Mesodermal cell (in vitro differentiated cells): Measurements from ENCODE around the gene C1orf35.
"Not testable (repeated sequence)": the region's sequence is repeated elsewhere in the genome, so short reads cannot be mapped to it uniquely, and the experiment has no call there.

Experiments used
- H3K27ac ChIP-seq: 2 replicates; pipeline ENCODE4 v1.7.0; 2013; ENCODE audit warnings: mild to moderate bottlenecking, low read depth, low read length, moderate library complexity; ENCODE audit not compliant: severe bottlenecking
- H3K36me3 ChIP-seq: 2 replicates; pipeline ENCODE4 v1.7.1; 2013; ENCODE audit warnings: mild to moderate bottlenecking, low read length, moderate library complexity; ENCODE audit not compliant: control insufficient read depth, insufficient read depth
- H3K4me1 ChIP-seq: one replicate; pipeline ENCODE4 v1.7.1; 2013; ENCODE audit warnings: mild to moderate bottlenecking, low read length; ENCODE audit not compliant: insufficient read depth, control insufficient read depth, poor library complexity, severe bottlenecking
- H3K4me3 ChIP-seq: 2 replicates; pipeline ENCODE4 v1.7.0; 2013; ENCODE audit warnings: low read length, control low read depth, mild to moderate bottlenecking; ENCODE audit not compliant: insufficient read depth, poor library complexity, severe bottlenecking; ENCODE audit errors: extremely low read depth
- H3K9me3 ChIP-seq: 2 replicates; pipeline ENCODE4 v1.7.1; 2013; ENCODE audit warnings: mild to moderate bottlenecking, low read length, moderate library complexity; ENCODE audit not compliant: control insufficient read depth
- WGBS, 2 experiments: methylation state at CpG; one replicate each; pipeline ENCODE4 v1.1.5; 2013; ENCODE audit warnings: missing lambda C conversion rate in 2 of 2; ENCODE audit not compliant: insufficient coverage in 2 of 2; 5-methylcytosine and 5-hydroxymethylcytosine counted together

C1orf35 gene

DNA sequence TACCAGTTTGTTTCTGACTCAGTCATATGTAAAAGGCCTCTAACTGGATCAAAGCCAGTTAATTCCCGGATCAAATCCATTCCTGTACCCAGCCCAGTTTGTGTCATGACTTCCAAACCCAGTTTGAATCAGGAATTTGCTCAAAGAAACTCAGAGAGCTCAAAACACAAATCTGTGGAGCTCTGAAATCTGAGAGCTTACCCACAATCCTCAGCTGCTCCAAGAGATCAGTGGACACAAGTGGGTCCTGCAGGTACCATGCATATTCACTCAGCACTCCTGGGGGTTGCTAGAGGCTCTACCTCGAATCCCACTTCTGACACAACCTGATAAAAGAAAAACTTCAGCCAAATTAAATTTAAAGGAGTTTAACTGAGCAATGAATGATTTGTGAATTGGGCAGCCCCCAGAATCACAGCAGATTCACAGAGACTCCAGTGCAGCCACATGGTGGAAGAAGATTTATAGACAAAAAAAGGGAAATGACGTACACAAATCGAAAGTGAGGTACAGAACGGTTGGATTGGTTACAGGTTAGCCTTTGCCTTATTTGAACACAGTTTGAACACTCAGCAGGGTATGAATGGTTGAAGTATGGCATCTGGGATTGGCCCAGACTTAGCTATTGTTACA lies 17.8 kb upstream of the C1orf35 start:
- Histone ChIP-seq H3K4me3 (no peak overlapping the region), H3K4me1 (no peaks in the 10 kb centered on the region)
- 84 to 88% methylated on average over 4 of the region's 5 CpGs for WGBS, 2 experiments

DNA sequence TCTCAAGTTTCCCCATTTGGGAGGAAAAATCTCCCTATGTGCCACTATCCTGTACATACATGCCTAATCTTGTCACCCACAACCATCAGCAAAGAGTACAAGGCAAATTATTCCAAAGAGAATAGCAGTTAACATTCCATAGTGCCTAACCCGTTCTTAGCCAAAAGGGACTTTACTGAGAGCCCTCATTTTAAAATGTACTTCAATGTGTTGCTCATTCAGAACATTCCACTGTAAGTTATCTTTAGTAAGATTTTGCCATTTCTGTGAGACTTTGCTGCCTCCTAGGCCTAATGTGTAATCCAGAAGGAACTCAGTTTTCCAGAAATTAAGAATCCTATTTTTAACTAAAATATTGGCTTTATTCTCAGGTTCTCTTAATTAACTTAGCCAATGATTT lies 17.2 kb upstream of the C1orf35 start:
- Histone ChIP-seq H3K4me1 (no peaks in the 10 kb centered on the region), H3K36me3 (no peaks in the 10 kb centered on the region), H3K9me3 (peaks cover 34% of the 10 kb centered on the region), H3K27ac (no peak overlapping the region), H3K4me3 (no peak overlapping the region)
- WGBS, 2 experiments, result 80% methylated on average over 1 of the region's 1 CpG; no CpG with 5 or more reads in 1 of the 2 experiments

More for the DNA sequence above, 17.8 kb upstream of the C1orf35 start:
- no peaks in the 10 kb centered on the region for H3K36me3 ChIP-seq
- no peak overlapping the region for H3K27ac ChIP-seq
- H3K9me3 ChIP-seq, result peaks cover 34% of the 10 kb centered on the region

DNA sequence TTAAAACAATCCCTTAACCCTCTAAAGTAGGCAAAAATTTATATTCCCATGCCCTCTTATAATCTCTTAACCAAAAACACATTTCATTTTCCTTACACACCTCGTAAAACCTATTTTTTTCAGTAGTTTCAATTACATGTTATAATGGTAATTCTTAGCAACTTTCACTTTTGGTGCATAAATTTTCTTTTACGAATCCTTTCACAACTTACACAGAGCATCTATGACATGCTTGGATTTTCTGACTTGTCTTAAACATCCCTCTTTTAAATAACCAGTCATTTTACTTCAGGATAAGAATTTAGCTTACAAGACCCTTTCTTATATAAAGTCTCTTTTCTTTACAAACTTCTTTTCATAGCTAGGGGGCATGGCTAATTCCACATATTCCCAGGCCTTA lies 14.9 kb upstream of the C1orf35 start:
- H3K9me3 ChIP-seq, result peaks cover 34% of the 10 kb centered on the region
- H3K4me3 ChIP-seq, result no peak overlapping the region
- H3K27ac ChIP-seq, result no peak overlapping the region
- 80% methylated on average over 1 of the region's 2 CpGs; no CpG with 5 or more reads in 1 of the 2 experiments for WGBS, 2 experiments
- H3K36me3 ChIP-seq, result no peaks in the 10 kb centered on the region
- H3K4me1 ChIP-seq, result no peaks in the 10 kb centered on the region

DNA sequence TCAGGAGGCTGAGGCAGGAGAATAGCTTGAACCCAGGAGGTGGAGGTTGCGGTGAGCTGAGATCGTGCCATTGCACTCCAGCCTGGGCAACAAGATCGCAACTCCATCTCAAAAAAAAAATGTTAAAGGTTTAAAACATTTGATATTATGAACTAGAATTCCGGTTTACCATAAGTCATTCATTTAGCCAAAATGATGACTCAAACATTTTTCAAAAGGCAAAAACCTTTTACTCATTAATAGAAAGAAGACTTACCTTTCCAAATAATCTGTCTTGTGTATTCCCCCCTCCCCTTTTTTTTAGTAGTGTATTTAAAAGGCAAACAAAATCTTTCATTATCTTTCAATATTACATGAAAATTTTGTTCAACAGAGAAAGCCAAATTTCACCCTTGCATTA lies 14.2 kb upstream of the C1orf35 start:
- Histone ChIP-seq H3K36me3 (no peaks in the 10 kb centered on the region), H3K27ac (no peak overlapping the region), H3K9me3 (peaks cover 34% of the 10 kb centered on the region), H3K4me3 (no peak overlapping the region), H3K4me1 (no peaks in the 10 kb centered on the region)
- WGBS, 2 experiments, result 86% methylated on average over 1 of the region's 4 CpGs; no CpG with 5 or more reads in 1 of the 2 experiments

DNA sequence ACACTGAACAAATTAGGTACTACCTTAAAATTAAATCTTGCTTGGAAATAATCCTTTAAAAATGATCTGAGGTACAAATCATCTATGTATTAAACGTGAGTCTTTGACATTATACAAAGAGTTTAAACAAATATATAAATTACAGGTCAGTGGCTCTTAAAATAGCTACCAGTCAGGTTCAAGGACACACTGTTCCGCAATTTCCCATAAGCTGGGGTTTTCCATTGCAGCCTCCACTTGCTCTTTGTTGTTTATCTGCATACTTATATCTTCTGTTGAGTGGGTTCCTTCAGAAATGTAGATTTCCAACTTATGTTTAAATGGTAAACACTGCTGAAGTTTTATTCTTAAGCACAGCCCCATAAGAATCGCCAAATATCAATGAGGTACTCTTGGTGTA lies 11.7 kb upstream of the C1orf35 start:
- Histone ChIP-seq H3K4me1 (peaks cover 5% of the 10 kb centered on the region), H3K4me3 (no peak overlapping the region), H3K36me3 (no peaks in the 10 kb centered on the region), H3K9me3 (peaks cover 29% of the 10 kb centered on the region), H3K27ac (no peak overlapping the region)
- no CpG with 5 or more reads among the region's 3 CpGs for WGBS, 2 experiments

DNA sequence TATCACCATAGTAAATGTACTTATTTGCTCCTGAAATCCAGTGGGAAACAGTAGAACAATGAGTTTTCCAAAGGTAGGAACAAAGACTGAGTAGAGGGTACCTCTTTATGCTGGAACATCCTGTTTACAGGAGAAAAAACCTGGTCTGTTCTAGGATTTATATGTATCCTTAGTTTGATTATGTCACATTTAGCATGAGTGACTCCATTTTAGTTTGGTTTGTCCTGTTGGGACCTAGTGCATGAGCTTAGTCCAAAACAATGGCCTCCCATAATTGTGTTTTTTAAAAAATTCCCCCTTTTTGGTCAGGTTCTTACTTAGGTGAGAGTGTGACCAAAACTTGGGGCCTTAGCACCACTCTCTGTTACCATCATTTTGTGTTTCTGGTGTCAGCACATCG lies 9.5 kb upstream of the C1orf35 start:
- H3K27ac ChIP-seq, result no peak overlapping the region
- H3K9me3 ChIP-seq, result peaks cover 11% of the 10 kb centered on the region
- H3K36me3 ChIP-seq, result peaks cover 3% of the 10 kb centered on the region
- H3K4me1 ChIP-seq, result peaks cover 10% of the 10 kb centered on the region
- H3K4me3 ChIP-seq, result no peak overlapping the region
- 71 to 100% methylated on average over 1 of the region's 1 CpG for whole genome bisulfite sequencing, 2 experiments

DNA sequence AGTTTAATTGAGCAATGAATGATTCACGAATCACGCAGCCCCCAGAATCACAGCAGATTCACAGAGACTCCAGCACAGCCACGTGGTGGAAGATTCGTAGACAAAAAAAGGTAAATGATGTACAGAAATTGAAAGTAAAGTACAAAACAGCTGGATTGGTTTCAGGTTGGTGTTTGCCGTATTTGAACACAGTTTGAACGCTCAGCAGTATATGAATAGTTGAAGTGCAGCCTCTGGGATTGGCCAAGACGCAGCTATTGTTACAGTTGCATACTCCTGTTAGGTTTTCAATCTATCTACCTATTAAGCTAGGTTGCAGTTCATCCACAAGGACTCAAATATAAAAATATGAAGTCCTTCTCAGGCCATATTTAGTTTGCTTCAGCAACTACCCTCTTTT lies 9.0 kb upstream of the C1orf35 start:
- H3K9me3 ChIP-seq, result peaks cover 10% of the 10 kb centered on the region
- H3K4me1 ChIP-seq, result peaks cover 10% of the 10 kb centered on the region
- H3K27ac ChIP-seq, result no peak overlapping the region
- 87 to 88% methylated on average over 3 to 5 of the region's 7 CpGs for WGBS, 2 experiments
- H3K36me3 ChIP-seq, result peaks cover 7% of the 10 kb centered on the region
- no peak overlapping the region for H3K4me3 ChIP-seq

DNA sequence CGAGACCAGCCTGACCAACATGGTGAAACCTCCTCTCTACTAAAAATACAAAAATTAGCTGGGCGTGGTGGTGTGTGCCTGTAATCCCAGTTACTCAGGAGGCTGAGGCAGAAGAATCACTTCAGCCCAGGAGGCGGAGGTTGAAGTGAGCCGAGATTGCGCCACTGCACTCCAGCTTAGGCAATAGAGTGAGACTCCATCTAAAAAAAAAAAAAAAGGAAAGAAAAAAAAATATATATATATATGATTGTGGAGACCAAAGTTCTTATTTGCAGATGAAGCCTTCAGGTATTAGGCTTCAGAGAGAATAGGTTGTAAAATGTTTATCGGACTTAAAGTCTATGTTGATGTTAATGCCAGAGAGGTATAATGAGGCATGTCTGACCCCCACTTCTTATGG lies 8.2 kb upstream of the C1orf35 start:
- not testable (repeated sequence) for H3K27ac ChIP-seq, H3K4me3 ChIP-seq, H3K9me3 ChIP-seq
- WGBS, 2 experiments, result 100% methylated on average over 1 to 2 of the region's 6 CpGs
- H3K36me3 ChIP-seq, result peaks cover 16% of the 10 kb centered on the region
- H3K4me1 ChIP-seq, result peaks cover 10% of the 10 kb centered on the region

DNA sequence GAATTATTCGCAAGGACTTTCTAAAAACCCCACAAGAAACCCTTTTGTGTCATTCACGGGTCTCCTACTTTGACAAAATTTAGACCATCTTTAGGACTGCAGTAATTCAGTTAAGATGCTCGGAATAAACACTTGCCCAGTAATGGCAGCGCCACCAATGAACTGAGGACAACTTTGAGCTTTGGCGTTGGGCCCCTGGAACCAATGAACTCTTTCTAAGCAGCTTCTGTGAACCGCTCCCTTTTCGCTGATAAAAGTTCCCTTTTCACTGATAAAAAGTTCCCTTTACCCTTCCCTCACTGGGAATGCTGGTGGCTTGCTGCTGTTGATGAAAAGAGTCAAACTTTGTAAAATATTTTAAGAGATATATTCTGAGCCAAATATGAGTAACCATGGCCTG lies 7.4 kb upstream of the C1orf35 start:
- Histone ChIP-seq H3K27ac (peak overlapping the region; percentile 80), H3K4me3 (peak overlapping the region; percentile 96)
- 92 to 94% methylated on average over 5 of the region's 7 CpGs for WGBS, 2 experiments

DNA sequence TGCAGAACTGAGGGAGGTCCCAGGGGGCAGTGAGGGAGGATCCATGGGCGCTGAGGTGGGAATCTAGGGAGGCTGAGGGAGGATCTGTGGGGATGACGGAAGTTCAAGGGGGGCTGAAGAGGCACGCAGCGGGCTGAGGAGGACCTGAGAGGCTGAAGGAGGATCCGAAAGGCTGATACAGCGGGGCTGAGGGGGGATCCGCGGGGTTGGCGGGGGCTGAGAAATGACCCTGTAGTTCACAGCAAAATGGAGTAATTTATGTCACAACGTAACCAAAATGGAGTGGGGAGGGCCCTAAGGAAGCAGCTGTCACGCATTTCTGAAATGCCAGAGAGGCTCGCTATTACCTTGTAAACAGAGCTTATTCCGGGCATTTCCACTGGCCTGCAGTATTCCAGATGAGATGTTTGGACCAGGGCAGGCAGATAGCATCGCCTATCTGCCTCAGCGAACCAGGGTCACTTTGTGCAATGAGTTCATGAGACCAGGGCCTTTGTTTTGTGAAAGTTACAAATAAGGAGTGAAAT lies 6.9 kb upstream of the C1orf35 start:
- peaks cover 10% of the 10 kb centered on the region for H3K4me1 ChIP-seq
- H3K36me3 ChIP-seq, result peaks cover 18% of the 10 kb centered on the region
- H3K27ac ChIP-seq, result peak overlapping the region; percentile 80
- H3K9me3 ChIP-seq, result no peaks in the 10 kb centered on the region
- 52 to 54% methylated on average over 15 of the region's 15 CpGs for WGBS, 2 experiments
- peak overlapping the region; percentile 96 for H3K4me3 ChIP-seq

More for the DNA sequence above, 7.4 kb upstream of the C1orf35 start:
- H3K4me1 ChIP-seq, result peaks cover 10% of the 10 kb centered on the region
- peaks cover 18% of the 10 kb centered on the region for H3K36me3 ChIP-seq
- H3K9me3 ChIP-seq, result no peaks in the 10 kb centered on the region
